Measurements from ENCODE around the gene GPHN.

The GPHN gene

DNA sequence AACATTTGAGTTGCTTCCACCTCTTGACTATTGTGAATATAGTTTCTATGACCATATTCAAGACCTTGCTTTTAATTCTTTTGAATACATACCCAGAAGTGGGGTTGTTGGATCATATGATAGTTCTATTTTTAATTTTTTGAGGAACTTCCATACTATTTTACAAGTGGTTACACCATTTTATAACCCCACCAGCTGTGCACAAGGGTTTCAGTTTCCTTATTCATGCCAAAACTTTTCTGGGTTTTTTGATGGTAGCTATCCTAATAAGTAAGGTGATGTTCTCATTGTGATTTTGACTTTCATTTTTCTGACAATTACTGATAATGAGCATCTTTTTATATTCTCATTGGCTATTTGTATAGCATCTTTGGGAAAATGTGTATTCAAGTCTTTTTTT lies 571.9 kb downstream of the GPHN start:
- TF ChIP-seq POLR2AphosphoS5 (IDR thresholded peaks at IDR 0.05; ENCODE audit: low read depth, low read length) = no peak
- TF ChIP-seq, protein P1, sequence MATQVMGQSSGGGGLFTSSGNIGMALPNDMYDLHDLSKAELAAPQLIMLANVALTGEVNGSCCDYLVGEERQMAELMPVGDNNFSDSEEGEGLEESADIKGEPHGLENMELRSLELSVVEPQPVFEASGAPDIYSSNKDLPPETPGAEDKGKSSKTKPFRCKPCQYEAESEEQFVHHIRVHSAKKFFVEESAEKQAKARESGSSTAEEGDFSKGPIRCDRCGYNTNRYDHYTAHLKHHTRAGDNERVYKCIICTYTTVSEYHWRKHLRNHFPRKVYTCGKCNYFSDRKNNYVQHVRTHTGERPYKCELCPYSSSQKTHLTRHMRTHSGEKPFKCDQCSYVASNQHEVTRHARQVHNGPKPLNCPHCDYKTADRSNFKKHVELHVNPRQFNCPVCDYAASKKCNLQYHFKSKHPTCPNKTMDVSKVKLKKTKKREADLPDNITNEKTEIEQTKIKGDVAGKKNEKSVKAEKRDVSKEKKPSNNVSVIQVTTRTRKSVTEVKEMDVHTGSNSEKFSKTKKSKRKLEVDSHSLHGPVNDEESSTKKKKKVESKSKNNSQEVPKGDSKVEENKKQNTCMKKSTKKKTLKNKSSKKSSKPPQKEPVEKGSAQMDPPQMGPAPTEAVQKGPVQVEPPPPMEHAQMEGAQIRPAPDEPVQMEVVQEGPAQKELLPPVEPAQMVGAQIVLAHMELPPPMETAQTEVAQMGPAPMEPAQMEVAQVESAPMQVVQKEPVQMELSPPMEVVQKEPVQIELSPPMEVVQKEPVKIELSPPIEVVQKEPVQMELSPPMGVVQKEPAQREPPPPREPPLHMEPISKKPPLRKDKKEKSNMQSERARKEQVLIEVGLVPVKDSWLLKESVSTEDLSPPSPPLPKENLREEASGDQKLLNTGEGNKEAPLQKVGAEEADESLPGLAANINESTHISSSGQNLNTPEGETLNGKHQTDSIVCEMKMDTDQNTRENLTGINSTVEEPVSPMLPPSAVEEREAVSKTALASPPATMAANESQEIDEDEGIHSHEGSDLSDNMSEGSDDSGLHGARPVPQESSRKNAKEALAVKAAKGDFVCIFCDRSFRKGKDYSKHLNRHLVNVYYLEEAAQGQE (IDR thresholded peaks at IDR 0.05; ENCODE audit: insufficient read depth in 1 of 2, low read depth in 2 of 2, low read length in 2 of 2) = no peak
- TF ChIP-seq TAF1 (IDR thresholded peaks at IDR 0.05; ENCODE audit: borderline replicate concordance, insufficient read depth, low read length) = no peak
- no peak for TF ChIP-seq FOXP2 (optimal IDR thresholded peaks at IDR 0.05; ENCODE audit: borderline replicate concordance, extremely low read depth, extremely low read length, insufficient read depth)
- TF ChIP-seq SIN3A (IDR thresholded peaks at IDR 0.05; ENCODE audit: borderline replicate concordance, insufficient read depth, low read length) = no peak

DNA sequence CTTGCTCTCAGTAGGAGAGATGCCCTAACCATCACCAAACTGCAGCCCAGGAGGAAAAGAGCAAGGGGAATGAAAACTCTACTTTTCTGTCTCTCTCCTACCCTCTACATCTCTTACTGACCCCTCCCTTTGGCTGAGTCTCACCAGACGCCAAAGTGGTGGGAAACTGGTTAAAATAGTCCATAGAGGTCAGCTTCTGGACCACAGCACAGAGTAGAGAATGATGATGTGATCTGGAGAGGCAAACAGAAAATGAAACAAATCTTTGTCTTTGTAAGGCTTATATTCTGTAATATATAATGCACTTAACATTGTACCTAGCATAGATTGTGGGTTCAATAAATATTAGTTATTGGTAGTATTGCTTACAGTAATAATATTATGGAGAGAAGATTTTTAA lies 600.3 kb downstream of the GPHN start:
- TF ChIP-seq TAF1 (IDR thresholded peaks at IDR 0.05; ENCODE audit: borderline replicate concordance, insufficient read depth, low read length) (no peak), FOXP2 (optimal IDR thresholded peaks at IDR 0.05; ENCODE audit: borderline replicate concordance, extremely low read depth, extremely low read length, insufficient read depth) (no peak), POLR2AphosphoS5 (IDR thresholded peaks at IDR 0.05; ENCODE audit: low read depth, low read length) (no peak), SIN3A (IDR thresholded peaks at IDR 0.05; ENCODE audit: borderline replicate concordance, insufficient read depth, low read length) (no peak)
- TF ChIP-seq, protein P1 (IDR thresholded peaks at IDR 0.05; ENCODE audit: insufficient read depth in 1 of 2, low read depth in 2 of 2, low read length in 2 of 2) = no peak

DNA sequence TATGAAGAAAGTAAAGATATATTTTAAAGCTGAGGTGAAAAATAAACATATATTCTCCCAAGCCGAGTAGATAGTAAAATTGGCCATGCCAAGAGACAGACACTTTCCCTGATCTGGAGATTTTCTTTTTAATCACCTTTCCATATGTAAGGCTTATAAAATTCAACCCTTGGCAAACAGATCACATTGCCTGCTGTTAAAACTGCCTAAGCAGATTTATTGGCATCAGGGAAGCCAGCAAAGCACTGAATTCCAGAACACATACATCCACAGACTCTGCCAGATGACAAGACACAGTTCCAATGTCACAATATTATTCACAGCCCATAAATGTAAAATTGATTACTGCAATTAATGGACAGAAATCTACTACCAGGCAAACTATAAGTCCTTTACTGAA lies 603.1 kb downstream of the GPHN start:
- TF ChIP-seq FOXP2 (optimal IDR thresholded peaks at IDR 0.05; ENCODE audit: borderline replicate concordance, extremely low read depth, extremely low read length, insufficient read depth) = no peak

DNA sequence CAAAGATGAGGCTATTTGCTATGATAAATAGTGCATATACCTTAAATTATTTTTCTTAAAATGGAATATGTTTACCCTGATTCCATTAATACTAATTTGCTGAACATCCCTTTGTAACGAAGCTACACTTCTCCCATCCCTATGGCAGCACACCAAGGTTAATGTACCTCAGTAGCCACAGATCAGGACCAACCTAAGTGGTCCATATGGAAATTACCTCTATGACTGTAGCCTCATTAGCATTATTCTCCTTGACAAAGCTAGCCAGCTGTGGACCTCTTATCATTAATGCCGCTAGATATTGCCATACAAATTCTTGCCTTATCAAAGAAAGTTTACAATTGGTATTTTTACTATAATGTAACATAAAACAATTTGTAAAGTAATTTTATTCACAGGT lies 604.4 kb downstream of the GPHN start:
- TF ChIP-seq POLR2AphosphoS5 (IDR thresholded peaks at IDR 0.05; ENCODE audit: low read depth, low read length) (no peak), FOXP2 (optimal IDR thresholded peaks at IDR 0.05; ENCODE audit: borderline replicate concordance, extremely low read depth, extremely low read length, insufficient read depth) (no peak), SIN3A (IDR thresholded peaks at IDR 0.05; ENCODE audit: borderline replicate concordance, insufficient read depth, low read length) (no peak), TAF1 (IDR thresholded peaks at IDR 0.05; ENCODE audit: borderline replicate concordance, insufficient read depth, low read length) (no peak)
- TF ChIP-seq, protein P1 (IDR thresholded peaks at IDR 0.05; ENCODE audit: insufficient read depth in 1 of 2, low read depth in 2 of 2, low read length in 2 of 2) = no peak

DNA sequence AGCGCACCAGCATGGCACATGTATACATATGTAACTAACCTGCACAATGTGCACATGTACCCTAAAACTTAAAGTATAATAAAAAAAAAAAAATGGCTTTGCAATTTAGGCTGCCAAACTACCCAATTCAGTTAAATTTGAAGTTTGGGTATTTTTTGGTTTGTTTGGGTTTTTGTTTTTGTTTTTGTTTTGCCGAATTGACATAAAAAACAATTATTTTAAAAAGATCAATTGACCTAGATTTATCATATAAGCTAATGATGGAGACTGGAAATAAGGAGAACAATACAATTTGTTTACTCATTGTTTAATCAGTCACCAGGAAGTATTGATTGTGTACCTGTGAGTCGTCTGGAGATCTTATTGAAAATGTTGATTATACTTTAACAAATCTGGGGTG lies 619.2 kb downstream of the GPHN start:
- TF ChIP-seq POLR2AphosphoS5 (IDR thresholded peaks at IDR 0.05; ENCODE audit: low read depth, low read length) (no peak), FOXP2 (optimal IDR thresholded peaks at IDR 0.05; ENCODE audit: borderline replicate concordance, extremely low read depth, extremely low read length, insufficient read depth) (no peak), SIN3A (IDR thresholded peaks at IDR 0.05; ENCODE audit: borderline replicate concordance, insufficient read depth, low read length) (no peak), TAF1 (IDR thresholded peaks at IDR 0.05; ENCODE audit: borderline replicate concordance, insufficient read depth, low read length) (no peak)
- TF ChIP-seq, protein P1 (IDR thresholded peaks at IDR 0.05; ENCODE audit: insufficient read depth in 1 of 2, low read depth in 2 of 2, low read length in 2 of 2) = no peak

Data from PFSK-1 (cell line).